IPS-11a (cell line): ENCODE data around the gene HOXD12.

Experiments used
- H3K4me3 ChIP-seq: one replicate; pipeline ENCODE4 v1.5.1; 2013; ENCODE audit warnings: low read depth, low read length, control low read depth

The HOXD12 gene

GRCh38 chr2:176092270-176093144 lies 7.1 kb upstream of the HOXD12 start, which contains the start of gene HOXD13:
TSS of gene HOXD13 (plus strand) at chr2:176092721. CDS start at chr2:176092891, 170 bp downstream.
- H3K4me3 ChIP-seq = peak within 1 kb of the TSS; percentile 8

GRCh38 chr2:176093145-176093897 lies 6.3 kb upstream of the HOXD12 start:
- H3K4me3 ChIP-seq = no peak overlapping the region

- no peak overlapping the region for H3K4me3 ChIP-seq
These were observed 5.7 kb upstream of the HOXD12 start for GRCh38 chr2:176093898-176094249.

- H3K4me3 ChIP-seq = no peak overlapping the region
These were observed 5.2 kb upstream of the HOXD12 start for GRCh38 chr2:176094349-176094748.

- H3K4me3 ChIP-seq = no peak overlapping the region
These were observed 4.2 kb upstream of the HOXD12 start for GRCh38 chr2:176095421-176095820.

- H3K4me3 ChIP-seq = peak overlapping the region; percentile 18
These were observed 3.2 kb upstream of the HOXD12 start for GRCh38 chr2:176096243-176096985.

- peak overlapping the region; percentile 18 for H3K4me3 ChIP-seq
These were observed 2.4 kb upstream of the HOXD12 start for GRCh38 chr2:176096986-176097819.

- H3K4me3 ChIP-seq = peak overlapping the region; percentile 20
These were observed 1.7 kb upstream of the HOXD12 start for GRCh38 chr2:176097820-176098365.

- H3K4me3 ChIP-seq = no peak overlapping the region
These were observed 1.0 kb upstream of the HOXD12 start for GRCh38 chr2:176098366-176099158.

- H3K4me3 ChIP-seq = no peak overlapping the region
These were observed 352 bp upstream of the HOXD12 start for GRCh38 chr2:176099159-176099727.

- no peak overlapping the region for H3K4me3 ChIP-seq
These were observed 1.0 kb downstream of the HOXD12 start for GRCh38 chr2:176100547-176101140.

- H3K4me3 ChIP-seq = no peak overlapping the region
These were observed 1.7 kb downstream of the HOXD12 start for GRCh38 chr2:176101216-176101830.

- H3K4me3 ChIP-seq = no peak overlapping the region
These were observed 2.2 kb downstream of the HOXD12 start for GRCh38 chr2:176101842-176102241.

GRCh38 chr2:176102309-176102866 lies 2.8 kb downstream of the HOXD12 start:
- H3K4me3 ChIP-seq = no peak overlapping the region

- H3K4me3 ChIP-seq = no peak overlapping the region
These were observed 3.6 kb downstream of the HOXD12 start for GRCh38 chr2:176103194-176103593.

GRCh38 chr2:176103742-176104315 lies 4.2 kb downstream of the HOXD12 start:
- H3K4me3 ChIP-seq = no peak overlapping the region

GRCh38 chr2:176104316-176105077 lies 4.9 kb downstream of the HOXD12 start:
- H3K4me3 ChIP-seq = no peak overlapping the region
